Measurements from ENCODE around the gene SYDE1.

SYDE1 gene

GRCh38 chr19:15112385-15112784 is 5.2 kb downstream of the SYDE1 start:
- CTCF ChIA-PET, result interaction anchor here (0.7 to 1.2 kb wide), 3 partner anchors 8 to 12 kb away, joined by 3 to 4 read pairs (median 3); no protein-coding TSS in a partner anchor
- no peak for TF ChIP-seq CTCF (IDR thresholded peaks at IDR 0.05; ENCODE audit: insufficient read depth, low read length, missing control alignments)
- no peak overlapping the region for H3K4me3 ChIP-seq (ENCODE audit: low read depth, low read length)
- POLR2A ChIA-PET, result interaction anchor here (1.6 kb wide), 1 partner anchor 13 kb away, joined by 3 read pairs; a partner anchor contains a TSS
- DNase-seq (ENCODE audit: low read depth, low spot score), result no peak

GRCh38 chr19:15113245-15114152 is 6.3 kb downstream of the SYDE1 start:
- DNase-seq (ENCODE audit: low read depth, low spot score), result no peak
- ChIA-PET CTCF (interaction anchor here (0.7 to 2.6 kb wide), 3 partner anchors 10 to 137 kb away, joined by 3 to 10 read pairs (median 4); no protein-coding TSS in a partner anchor), POLR2A (interaction anchor here (1.6 to 2.9 kb wide), 2 partner anchors 11 to 12 kb away, joined by 3 to 9 read pairs; a partner anchor contains a TSS)
- H3K4me3 ChIP-seq (ENCODE audit: low read depth, low read length), result no peak overlapping the region
- no peak for TF ChIP-seq CTCF (IDR thresholded peaks at IDR 0.05; ENCODE audit: insufficient read depth, low read length, missing control alignments)

GRCh38 chr19:15114153-15114540 is 6.9 kb downstream of the SYDE1 start:
- no peak for TF ChIP-seq CTCF (IDR thresholded peaks at IDR 0.05; ENCODE audit: insufficient read depth, low read length, missing control alignments)
- POLR2A ChIA-PET, result interaction anchor here (2.9 kb wide), 1 partner anchor 10 kb away, joined by 9 read pairs; no protein-coding TSS in a partner anchor
- no peak for DNase-seq (ENCODE audit: low read depth, low spot score)
- CTCF ChIA-PET, result interaction anchor here (1.6 to 2.6 kb wide), 2 partner anchors 10 to 136 kb away, joined by 4 to 10 read pairs; no protein-coding TSS in a partner anchor
- H3K4me3 ChIP-seq (ENCODE audit: low read depth, low read length), result no peak overlapping the region

- CTCF ChIA-PET, result interaction anchor here (1.6 to 2.6 kb wide), 2 partner anchors 9 to 136 kb away, joined by 4 to 10 read pairs; no protein-coding TSS in a partner anchor
- H3K4me3 ChIP-seq (ENCODE audit: low read depth, low read length), result no peak overlapping the region
- POLR2A ChIA-PET, result interaction anchor here (1.4 to 2.9 kb wide), 2 partner anchors 8 to 9 kb away, joined by 5 to 9 read pairs; partner anchors contain the start of gene SYDE1
- DNase-seq (ENCODE audit: low read depth, low spot score), result no peak
- no peak for TF ChIP-seq CTCF (IDR thresholded peaks at IDR 0.05; ENCODE audit: insufficient read depth, low read length, missing control alignments)
Observed at GRCh38 chr19:15115080-15115479, 7.9 kb downstream of the SYDE1 start.

- DNase-seq (ENCODE audit: low read depth, low spot score), result no peak
- H3K4me3 ChIP-seq (ENCODE audit: low read depth, low read length), result no peak overlapping the region
- TF ChIP-seq CTCF (IDR thresholded peaks at IDR 0.05; ENCODE audit: insufficient read depth, low read length, missing control alignments), result no peak
- CTCF ChIA-PET, result interaction anchor here (1.2 to 2.6 kb wide), 3 partner anchors 8 to 39 kb away, joined by 3 to 10 read pairs (median 4); no protein-coding TSS in a partner anchor
- POLR2A ChIA-PET, result interaction anchor here (1.4 to 2.9 kb wide), 2 partner anchors 8 to 9 kb away, joined by 5 to 9 read pairs; partner anchors contain the start of gene SYDE1
Observed at GRCh38 chr19:15115762-15116615, 8.8 kb downstream of the SYDE1 start.

Data from AG04449 (cell line).